HFF-Myc (cell line): ENCODE results near the gene ARL15.

ENCODE experiments used
- DNase-seq: peaks from one replicate; pipeline ENCODE4 v3.0.0-alpha.2; 2011; ENCODE audit warnings: low read depth; ENCODE audit errors: extremely low read depth
- H3K4me3 ChIP-seq: replicated peaks from 2 replicates; pipeline ENCODE4 v1.5.1; 2011; ENCODE audit warnings: low read depth, mild to moderate bottlenecking, control low read depth, low read length
- CTCF ChIP-seq: IDR thresholded peaks from 2 replicates; pipeline ENCODE4 v1.5.1; 2012; ENCODE audit warnings: mild to moderate bottlenecking, low read depth, low read length, control low read depth; ENCODE audit errors: missing control alignments

ARL15 gene

GRCh38 chr5:54234304-54234933 lies 76.0 kb downstream of the ARL15 start:
- H3K4me3 ChIP-seq: no peak overlapping the region
- peak; percentile 34 for TF ChIP-seq CTCF
- no peak for DNase-seq

GRCh38 chr5:54230936-54231685 lies 79.3 kb downstream of the ARL15 start:
- no peak overlapping the region for H3K4me3 ChIP-seq
- no peak for DNase-seq
- no peak for TF ChIP-seq CTCF

GRCh38 chr5:54229041-54229780 lies 81.2 kb downstream of the ARL15 start:
- H3K4me3 ChIP-seq: no peak overlapping the region
- TF ChIP-seq CTCF: peak; percentile 94
- DNase-seq: no peak

- no peak for TF ChIP-seq CTCF
- DNase-seq: no peak
Measured at GRCh38 chr5:54227759-54228158, 82.6 kb downstream of the ARL15 start.

GRCh38 chr5:54227109-54227508 lies 83.3 kb downstream of the ARL15 start:
- no peak overlapping the region for H3K4me3 ChIP-seq
- no peak for DNase-seq
- TF ChIP-seq CTCF: no peak

More at GRCh38 chr5:54227759-54228158, 82.6 kb downstream of the ARL15 start:
- no peak overlapping the region for H3K4me3 ChIP-seq

GRCh38 chr5:54226215-54226614 lies 84.2 kb downstream of the ARL15 start:
- no peak for TF ChIP-seq CTCF
- DNase-seq: no peak
- H3K4me3 ChIP-seq: no peak overlapping the region
